ENCODE data around the gene TFEB.

- TF ChIP-seq ZNF274 (IDR thresholded peaks at IDR 0.05; ENCODE audit: low read length) = no peak
- TF ChIP-seq ZNF274 (tag by site-specific recombination; IDR thresholded peaks at IDR 0.05; ENCODE audit: borderline replicate concordance) = no peak
- TF ChIP-seq, protein P1, sequence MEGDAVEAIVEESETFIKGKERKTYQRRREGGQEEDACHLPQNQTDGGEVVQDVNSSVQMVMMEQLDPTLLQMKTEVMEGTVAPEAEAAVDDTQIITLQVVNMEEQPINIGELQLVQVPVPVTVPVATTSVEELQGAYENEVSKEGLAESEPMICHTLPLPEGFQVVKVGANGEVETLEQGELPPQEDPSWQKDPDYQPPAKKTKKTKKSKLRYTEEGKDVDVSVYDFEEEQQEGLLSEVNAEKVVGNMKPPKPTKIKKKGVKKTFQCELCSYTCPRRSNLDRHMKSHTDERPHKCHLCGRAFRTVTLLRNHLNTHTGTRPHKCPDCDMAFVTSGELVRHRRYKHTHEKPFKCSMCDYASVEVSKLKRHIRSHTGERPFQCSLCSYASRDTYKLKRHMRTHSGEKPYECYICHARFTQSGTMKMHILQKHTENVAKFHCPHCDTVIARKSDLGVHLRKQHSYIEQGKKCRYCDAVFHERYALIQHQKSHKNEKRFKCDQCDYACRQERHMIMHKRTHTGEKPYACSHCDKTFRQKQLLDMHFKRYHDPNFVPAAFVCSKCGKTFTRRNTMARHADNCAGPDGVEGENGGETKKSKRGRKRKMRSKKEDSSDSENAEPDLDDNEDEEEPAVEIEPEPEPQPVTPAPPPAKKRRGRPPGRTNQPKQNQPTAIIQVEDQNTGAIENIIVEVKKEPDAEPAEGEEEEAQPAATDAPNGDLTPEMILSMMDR (tag by site-specific recombination; IDR thresholded peaks at IDR 0.05) = no peak
- TF ChIP-seq ZNF843 (tag by site-specific recombination; IDR thresholded peaks at IDR 0.05) = no peak
- TF ChIP-seq ZNF776 (tag by site-specific recombination; IDR thresholded peaks at IDR 0.05; ENCODE audit: borderline replicate concordance) = no peak
- TF ChIP-seq ZNF324 (tag by site-specific recombination; IDR thresholded peaks at IDR 0.05) = no peak
- TF ChIP-seq ZNF501 (tag by site-specific recombination; IDR thresholded peaks at IDR 0.05) = no peak
These were observed 80.7 kb downstream of the TFEB start for GRCh38 chr6:41654698-41655151.
